AG08396 (cell line): Measurements from ENCODE around the gene ARHGEF28.

Source experiments
- DNase-seq: peaks from one replicate; pipeline ENCODE4 v3.0.0; 2012; ENCODE audit warnings: low spot score, mixed read lengths

The ARHGEF28 gene

DNA sequence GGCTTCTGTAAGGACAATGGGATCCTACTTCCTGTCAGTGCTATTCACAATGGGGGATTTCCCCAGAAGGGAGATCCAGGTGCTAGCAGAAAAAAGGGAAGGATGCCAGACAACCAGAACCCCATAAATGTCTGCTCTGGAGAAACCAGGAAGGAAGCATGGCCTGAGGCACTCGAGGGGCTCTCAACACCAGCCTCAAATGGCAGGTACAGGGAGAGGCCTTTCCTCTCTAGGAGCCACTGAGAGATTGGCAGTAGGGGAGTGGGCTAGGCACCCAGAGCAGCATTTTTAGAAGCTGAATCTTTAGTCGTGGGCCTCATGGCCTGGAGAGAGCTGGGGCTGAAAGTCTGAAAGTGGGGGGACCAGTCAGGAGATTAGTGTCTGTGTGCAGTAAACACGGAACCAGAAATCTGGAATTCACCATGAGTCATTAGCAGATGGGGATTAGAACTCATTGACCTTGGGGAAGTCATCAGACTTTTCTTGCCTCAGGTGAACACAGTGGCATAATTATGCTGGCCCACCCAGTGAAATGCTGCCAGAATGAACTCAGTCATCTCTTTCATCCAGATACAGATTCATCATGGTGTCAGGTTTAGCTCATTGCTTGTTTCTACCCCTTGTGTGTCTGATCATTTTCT is 28.3 kb downstream of the ARHGEF28 start:
- DNase-seq = no peak

DNA sequence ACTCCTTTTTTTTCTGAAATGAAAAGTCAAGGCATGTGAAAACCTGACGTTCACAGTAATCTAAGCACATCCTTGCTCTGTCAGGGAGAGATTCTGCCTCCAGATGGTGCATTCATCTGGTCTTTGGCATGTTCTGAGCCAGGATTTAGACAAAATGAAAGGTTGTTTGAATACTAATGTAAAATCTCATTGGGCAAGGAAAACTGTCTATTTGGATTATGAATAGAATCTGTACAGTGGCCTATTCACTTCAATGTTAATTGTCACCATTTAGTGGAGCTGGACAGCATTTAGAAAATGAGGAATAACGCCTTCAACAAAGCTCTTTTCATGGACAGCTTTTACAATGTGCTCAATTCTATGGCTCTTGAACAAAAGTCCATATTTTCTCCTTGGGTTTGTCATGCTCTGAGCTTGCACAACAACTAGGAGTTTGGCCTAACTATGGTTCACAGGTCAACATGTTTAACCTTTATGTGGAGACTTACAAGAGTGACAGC is 28.9 kb downstream of the ARHGEF28 start:
- DNase-seq = no peak

DNA sequence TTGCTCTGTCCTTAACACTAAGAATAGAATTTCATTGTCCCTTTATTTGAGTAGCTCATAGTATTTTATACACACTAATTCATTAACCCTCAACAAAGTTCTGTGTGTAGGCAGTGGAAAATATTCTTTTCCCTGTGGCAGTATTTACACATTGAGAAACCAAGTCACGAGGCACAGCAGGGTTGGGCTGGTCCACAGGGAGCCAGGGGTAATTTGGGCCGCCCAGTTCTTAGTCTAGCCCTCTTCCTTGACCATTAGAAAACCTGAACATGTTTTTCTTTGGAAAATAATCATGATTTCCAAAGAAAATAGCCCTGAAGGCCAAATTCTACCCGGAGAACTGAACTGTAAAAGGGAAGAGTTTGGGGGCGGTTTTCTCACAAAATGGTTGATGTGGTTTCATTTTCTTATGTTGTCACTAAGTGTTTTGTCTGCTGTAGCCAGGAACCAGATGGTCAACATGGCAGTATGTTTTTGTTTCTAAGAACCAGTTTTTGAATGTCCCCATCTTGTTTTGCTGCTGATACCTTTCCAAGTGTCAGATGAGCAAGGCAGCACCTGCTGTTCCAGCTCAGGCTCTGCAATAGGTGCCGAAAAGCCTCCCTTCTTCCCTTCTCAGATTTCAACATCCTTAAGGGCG is 29.6 kb downstream of the ARHGEF28 start:
- no peak for DNase-seq

DNA sequence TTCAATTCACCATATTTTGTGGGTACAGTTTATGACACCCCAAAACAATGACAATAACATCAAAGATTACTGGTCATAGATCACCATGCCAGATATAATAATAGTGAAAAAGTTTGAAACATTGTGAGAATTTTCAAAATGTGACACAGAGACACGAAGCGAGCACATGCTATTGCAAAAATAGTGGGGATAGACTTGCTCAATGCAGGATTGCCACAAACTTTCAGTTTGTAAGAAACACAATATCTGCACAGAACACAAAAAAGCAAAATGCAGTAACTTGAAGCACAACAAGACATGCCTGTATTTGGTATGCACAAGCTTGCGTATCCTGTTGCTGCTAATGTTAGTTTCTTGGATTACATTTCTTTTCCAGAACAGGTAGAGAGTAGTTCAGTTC is 35.8 kb downstream of the ARHGEF28 start:
- DNase-seq = no peak

DNA sequence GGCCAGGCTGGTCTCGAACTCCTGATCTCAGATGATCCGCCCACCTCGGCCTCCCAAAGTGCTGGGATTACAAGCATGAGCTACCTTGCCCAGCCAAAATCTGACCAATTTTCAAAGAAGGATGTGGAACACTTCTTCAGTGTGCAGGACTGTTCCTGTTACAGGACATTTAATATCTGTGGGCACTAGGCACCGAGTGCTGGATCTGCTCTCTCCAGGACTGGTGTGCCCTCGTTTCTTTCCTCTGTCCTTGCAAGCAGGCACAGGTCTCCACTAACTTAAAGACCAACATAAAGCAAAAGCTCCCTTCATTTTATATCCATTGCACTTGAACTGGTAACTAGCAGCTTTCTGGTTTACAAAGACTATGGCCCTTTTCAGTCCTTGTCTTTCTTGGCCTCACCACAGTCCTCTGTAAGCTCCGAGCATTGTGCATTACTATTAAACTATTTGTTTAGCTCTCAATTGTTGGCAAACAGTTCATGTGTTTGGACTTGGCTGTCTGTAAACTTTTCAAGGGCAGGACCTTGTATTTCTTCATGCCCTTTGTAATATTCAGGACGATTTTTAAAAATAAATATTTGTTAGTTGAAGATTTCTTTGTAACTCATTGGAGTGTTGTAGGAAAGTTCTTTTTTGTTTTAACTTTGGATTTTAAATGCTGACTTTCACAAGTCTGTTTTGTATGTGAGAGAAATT is 37.3 kb downstream of the ARHGEF28 start:
- no peak for DNase-seq

DNA sequence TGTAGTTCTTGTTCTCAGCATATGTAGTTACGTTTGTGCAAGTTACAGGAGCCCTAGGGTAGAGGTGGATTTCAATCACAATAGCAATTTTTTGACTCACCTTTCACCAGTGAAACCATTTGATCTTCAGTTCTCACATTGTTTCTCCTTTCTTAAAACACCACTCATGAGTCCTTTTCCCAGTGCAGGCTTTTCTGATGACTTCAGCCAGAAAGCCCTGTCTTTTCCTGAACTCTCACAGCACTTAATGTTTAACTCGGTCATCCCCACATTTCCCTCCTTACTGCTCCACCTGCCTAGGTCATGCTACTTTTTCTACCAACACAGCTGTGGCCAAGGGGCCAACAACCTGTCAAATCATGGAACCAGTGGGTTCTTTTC is 37.9 kb downstream of the ARHGEF28 start:
- DNase-seq = no peak

DNA sequence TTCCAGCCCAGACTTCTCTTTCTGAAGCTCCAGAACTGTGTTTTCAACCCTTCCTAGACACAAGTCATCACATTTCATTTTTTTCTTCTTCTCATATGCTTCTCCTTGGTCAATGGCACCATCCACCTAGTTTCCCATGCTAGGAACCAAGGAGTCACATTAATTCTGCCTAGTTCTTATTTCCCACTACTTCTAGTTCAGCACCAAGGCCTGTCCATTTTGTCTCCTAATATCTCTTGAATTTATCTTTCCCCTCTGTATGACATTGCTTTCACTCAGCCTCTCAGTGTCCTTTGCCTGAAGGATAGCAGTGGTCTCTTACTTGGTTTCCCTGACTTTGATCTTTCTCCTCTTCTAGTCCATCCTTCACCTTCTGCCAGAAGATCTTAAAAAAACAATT is 38.8 kb downstream of the ARHGEF28 start:
- DNase-seq = no peak

DNA sequence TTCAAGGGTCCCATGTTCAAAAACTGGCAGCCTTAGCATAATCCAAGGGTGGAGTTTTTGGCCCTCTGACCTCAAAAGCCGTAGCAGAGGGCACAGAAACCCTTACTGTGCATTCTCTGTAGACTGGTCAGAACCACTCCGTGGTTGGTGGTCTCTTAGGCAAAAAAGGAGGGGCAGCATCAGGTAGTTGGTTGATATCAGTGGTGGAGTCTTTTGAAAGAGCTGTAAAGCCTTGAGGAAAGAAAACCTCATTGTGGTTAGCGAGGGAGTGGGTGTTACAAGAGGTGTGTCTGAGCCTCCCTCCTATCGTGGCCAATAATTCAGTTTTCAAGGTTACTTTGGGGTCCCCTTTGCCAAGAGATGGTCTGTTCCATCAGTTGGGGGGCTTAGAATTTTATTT is 40.9 kb downstream of the ARHGEF28 start:
- no peak for DNase-seq

DNA sequence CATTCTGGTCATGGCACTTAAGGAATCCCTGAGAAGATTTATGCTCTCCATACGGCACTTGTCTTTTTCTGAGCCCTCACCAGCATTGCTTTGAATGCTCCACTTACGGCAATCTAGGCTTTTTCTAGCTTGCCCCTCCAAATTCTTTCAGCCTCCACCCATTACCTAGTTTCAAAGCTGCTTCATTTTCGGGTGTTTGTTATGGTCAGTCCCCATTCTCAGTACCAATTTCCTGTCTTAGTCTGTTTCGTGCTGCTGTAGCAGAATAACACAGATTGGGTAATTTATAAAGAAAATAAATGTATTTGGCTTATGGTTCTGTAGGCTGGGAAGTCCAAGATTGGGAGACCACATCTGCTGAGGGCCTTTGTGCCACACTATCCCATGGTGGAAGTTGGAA is 42.0 kb downstream of the ARHGEF28 start:
- DNase-seq = no peak

DNA sequence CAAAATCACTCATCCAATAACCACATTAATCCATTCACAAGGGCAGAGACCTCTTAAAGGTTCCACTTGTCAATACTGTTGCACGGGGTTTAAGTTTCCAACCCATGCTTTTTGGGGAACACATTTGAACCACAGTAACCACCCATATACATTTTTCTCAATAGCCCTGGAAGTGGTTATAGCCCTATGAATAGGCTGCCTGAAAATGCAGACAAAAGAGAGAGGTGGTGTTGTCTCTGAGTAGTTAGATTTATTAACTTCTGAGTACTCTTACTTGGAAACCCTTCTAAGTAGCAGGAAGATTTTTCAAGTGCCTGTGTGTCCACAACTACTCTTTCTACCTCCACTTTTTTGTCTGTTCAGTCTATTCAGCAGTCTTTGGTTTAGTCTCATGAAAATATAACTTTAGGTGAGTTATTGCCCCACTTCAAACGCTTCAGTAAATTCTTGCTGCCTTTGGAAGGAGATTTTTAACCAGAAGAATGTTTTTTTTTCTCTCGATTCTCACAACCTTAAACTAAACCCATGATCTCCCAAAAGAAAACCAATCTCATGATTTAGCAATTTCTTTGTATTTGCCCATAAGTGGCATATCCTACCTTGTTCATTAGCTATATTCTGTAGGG is 42.6 kb downstream of the ARHGEF28 start:
- no peak for DNase-seq

DNA sequence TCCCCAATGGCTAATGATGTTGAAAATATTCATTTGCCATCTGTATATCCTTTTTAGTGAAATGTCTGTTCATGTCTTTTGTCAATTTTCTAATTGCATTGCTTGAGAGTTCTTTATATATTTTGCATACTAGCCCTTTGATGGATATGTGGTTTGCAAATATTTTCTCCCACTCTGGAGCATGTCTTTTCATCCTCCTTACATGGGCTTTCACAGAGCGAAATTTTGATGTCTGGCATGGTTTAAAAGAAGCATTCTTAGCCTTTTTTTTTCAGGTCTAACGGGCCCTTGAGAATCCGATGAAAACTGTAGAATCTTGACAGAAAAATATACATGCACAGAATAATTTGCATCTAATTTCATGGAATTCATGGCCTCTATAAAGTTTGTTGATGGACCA is 44.7 kb downstream of the ARHGEF28 start:
- no peak for DNase-seq

DNA sequence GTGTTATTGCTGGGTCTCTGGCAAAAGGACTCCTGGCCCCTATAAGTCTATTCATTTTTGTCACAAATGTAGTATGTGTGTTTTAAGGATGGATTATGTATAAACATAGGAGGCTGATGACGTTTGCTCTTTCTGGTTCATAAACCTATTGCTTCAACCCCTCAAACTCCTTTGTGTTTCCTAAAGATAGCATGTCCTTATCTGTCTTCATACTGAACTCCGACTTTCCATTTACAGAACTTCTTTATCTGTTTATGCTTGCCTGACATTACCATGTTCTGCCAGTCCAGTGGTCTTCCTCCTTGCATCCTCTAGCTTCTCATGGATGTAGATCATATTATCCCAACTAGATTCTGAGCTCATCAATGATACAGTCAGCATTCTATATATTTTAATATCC is 46.1 kb downstream of the ARHGEF28 start:
- no peak for DNase-seq

DNA sequence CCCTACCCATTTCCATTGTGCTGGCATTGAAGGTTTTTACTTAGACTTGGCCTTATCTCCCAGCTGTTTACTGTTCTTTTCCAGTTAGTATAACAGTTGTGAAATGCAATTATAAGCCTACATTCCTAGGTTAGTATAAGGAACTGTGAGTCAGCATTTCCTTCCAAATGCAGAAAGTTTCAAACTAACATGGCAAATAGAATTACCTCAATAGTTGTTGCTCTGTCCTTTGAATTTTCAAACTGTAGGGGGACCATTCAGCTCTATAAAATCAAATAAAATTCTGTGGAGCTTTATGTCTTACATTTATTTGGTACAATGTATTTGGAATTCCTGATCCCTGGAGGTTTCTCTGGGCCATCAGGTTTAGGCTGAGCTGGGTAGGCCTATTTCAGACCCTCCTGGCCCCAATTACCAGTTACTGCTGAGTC is 47.2 kb downstream of the ARHGEF28 start:
- peak; percentile 25 for DNase-seq

DNA sequence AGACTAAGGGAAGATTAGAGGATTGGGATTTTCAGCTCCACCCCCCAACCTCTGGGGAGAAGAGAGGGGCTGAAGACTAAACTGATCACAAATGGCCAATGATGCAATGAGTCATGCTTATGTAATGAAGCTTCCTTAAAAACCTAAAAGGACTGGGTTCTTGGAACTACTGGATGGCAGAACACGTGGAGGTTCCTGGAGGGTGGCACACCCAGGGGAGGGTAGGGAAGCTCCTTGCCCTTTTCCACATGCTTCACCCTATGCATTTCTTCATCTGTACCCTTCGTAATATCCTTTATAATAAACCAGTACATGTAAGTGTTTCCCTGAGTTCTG is 48.6 kb downstream of the ARHGEF28 start:
- no peak for DNase-seq

DNA sequence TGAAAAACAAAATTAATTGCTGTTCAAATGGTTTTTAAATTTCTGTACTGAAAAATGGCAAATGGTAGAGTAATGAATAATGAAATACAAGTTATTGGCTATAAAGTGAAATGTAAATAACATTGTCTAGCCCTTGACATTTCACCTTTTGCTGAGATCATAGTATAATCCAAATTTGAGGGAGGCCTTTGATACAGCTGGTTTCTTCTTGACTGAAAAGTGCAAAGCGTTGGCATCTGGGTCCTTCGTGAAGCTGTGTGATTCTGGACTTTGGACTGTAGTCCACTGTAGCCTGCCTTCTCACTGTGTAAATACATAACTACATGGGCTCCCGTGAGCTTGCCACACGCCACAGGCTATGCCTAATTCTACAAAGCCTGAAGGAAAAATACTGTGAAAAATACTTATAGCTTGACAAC is 52.3 kb downstream of the ARHGEF28 start:
- no peak for DNase-seq

DNA sequence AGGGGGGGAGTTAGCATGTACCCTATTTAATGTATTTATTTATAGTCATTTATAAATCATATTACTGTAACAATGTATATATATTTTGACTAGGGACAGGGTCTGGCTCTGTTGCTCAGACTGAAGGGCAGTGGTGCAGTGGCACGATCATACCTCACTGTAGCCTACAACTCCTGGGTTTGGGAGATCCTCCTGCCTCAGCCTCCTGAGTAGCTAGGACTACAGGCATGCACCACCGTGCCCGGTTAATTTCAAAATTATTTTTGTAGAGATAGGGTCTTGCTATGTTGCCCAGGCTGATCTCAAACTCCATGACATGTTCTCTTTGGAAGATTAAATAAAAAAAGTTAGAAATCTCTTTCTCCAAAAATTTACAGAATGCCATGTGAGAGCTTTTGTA is 52.8 kb downstream of the ARHGEF28 start:
- no peak for DNase-seq

DNA sequence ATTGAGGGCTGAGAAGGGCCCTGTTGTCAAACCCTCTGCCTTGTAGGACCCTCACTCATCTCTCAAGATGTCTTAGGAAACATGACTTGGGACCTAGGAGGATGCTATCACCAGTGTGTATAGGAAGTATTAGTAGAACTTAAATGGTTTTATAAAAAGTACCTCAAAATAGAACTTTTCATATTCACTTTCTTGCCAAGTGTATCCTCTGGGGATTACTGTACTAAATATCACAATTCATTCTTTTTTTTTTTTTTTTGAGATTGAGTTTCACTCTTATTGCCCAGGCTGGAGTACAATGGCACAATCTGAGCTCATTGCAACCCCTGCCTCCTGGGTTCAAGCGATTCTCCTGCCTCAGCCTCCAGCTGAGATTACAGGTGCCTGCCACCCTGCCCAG is 56.2 kb downstream of the ARHGEF28 start:
- no peak for DNase-seq

DNA sequence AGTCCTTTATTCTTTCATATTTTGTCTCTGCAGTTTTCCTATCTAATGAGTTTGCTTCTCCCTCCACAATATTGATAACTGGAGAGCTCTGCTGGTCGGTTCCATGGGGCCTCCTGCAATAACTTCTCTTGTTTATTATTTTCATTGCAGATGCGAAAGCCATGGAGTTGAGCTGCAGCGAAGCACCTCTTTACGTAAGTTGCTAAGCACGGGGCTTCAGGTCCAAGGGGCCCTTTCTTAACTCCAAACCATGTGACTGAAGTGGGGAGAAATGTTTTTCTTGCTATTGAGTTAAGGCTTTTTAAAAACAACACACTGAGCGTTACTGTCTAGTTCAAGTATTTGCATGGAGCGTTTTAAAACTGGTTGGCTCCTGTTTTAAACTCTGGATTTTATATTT is 58.7 kb downstream of the ARHGEF28 start:
- no peak for DNase-seq

DNA sequence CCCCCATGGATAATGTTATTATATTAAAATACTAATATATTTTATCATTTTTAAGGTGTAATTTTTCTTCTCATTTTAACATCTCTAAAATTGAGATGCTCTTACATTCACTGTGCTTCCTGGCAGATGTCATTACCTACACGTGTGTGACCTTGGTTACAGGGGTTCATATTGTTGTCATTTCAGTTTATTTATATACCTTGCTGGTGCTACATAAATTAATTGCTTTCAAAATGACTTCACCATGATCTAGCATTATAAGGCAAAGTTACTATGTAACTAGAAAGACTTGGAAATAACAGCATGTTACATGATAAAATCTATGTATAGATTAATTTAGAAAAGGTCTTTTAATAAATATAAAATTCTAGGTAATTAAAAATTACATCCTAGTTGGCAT is 60.9 kb downstream of the ARHGEF28 start:
- DNase-seq = no peak

DNA sequence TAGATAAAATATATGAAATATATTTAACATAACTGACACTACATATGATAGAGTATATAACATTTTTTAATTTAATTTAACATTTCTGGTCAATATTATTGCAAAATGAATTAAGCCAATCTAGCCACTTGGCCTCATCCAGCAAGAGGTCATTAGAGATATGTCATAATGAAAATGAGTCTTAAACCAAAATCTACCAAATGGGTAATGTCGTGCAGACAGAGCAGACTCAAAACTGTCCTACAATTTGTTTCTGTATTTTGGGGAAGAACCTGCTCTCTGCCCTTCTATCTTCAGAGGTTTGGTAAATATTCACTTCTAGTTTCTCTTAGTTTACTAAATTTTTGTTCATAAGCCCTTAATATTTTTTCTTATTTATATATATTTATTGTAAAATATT is 61.4 kb downstream of the ARHGEF28 start:
- DNase-seq = no peak

DNA sequence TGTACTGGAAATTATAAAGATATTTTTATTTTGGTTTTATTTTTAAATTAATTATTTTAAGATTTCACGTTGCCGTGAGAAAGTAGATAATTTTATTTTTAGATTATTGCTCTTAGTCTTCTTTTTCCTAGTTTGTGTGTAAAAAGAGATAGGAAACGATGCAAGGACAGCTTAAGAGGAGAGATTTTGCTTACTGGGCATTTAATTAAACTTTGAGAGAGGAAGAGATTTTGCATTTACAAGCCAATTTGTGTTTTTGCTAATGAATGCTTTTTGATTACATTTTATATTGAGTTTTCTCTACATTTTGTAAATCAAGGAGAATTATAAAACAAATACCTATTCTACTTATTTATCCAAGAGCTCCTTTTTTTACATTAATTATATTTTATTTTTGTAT is 64.0 kb downstream of the ARHGEF28 start:
- no peak for DNase-seq

DNA sequence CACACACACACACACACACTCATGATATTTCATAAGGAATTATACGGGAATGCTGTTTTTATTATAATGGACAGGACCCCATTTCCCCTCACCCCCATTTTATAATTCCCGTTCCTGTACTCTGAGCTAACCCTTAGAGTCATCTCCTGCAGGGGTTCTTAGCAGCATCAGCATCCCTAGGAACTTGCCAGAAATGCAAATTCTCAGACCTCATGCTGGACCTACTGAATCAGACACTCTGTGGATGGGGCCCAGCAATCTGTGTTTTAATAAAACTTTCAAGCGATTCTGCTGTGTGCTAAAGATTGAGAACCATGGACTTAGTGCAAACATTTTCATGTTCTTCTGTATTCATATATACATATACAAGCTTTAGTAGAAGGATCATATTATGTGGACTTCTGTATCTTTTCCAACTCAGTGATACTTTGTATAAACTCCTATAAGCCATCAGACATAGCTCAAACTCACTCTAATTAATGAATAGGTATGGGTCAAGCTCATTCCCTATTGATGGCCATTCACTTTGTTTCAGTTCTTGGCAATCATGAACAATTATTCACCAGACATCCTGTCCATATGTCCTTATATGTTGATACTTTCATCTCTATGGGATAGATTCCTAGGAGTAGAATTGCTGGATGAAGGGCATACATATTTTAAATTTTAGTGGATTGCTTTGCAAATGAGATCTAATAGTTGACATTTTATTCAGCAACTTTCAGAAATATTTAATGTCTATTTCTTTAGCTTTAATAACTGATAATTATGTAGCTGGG is 65.5 kb downstream of the ARHGEF28 start:
- no peak for DNase-seq
